SK-MEL-5 (cell line): ENCODE data around the gene CYBC1. TPM values are rescaled to one million over a fixed set of nuclear protein-coding genes. Genes with fewer than 3 reads are reported as not detected.
A peak's percentile ranks its signal among the peaks of the same experiment; 100 is the strongest.
"Not testable (repeated sequence)": the region's sequence is repeated elsewhere in the genome, so short reads cannot be mapped to it uniquely, and the experiment has no call there.

Experiments used
- DNase-seq: peaks from one replicate; pipeline ENCODE4 v3.0.0-alpha.2; 2016; ENCODE audit warnings: low read depth, low spot score
- in situ Hi-C: cut with HindIII; loops from 2 replicates; pipeline ENCODE4 v1.10.0; 2016; ENCODE audit warnings: low sequenced_read_pairs, high pct_unique_total_duplicates, low pct_unique_long_range_greater_than_20kb
- total RNA-seq: library from RNA; depleted of rRNA; stranded (reverse); fragments of >200 nt; shearing (Covaris generic); gene quantifications from 2 replicates; pipeline ENCODE4 v1.2.3, GENCODE V29; 2014

The CYBC1 gene
- total RNA-seq, 1 experiment from 2014 or later, result 27.3 TPM

DNA sequence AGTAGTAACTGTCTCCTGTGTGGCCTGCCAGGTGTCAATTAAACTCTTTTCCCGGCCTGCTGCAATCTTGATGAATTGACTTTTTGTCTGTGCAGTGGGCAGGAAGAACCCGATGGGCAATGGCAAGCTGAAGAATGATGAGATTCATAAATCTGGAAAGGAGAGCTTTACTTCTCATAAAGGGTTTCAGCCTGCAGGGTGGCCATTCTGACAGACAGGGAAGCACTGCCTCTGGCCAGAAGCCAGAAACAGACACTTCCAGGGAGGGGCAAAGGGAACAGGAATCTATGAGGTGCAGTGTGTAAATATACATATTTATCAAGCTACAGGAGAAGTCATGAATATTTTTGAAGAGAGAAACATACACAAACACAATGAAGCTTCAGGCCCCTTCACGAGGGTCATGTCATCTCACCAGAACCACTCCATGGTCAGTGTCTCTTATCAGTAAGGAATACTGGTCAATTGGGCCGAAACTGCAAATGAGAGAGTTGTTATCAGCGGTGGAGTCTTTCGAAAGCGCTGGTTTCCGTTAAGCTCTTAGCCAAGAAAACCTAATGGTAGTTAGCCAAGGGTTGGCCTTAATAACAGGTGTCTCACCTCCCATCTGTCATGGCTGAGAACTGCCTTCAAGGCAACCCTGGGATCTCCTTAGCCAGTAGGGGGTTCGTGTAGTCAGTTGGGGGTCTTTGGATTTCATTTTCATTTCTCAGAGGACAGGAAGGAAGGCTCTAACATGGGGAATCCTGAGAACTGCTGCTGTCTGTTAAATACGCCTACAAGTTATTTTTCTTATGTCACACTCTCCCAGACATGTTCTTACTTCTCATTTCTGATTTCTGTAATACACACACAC is 6.7 kb upstream of the CYBC1 start:
- peak; percentile 48 for DNase-seq
- in situ Hi-C loops, result no loop called here

DNA sequence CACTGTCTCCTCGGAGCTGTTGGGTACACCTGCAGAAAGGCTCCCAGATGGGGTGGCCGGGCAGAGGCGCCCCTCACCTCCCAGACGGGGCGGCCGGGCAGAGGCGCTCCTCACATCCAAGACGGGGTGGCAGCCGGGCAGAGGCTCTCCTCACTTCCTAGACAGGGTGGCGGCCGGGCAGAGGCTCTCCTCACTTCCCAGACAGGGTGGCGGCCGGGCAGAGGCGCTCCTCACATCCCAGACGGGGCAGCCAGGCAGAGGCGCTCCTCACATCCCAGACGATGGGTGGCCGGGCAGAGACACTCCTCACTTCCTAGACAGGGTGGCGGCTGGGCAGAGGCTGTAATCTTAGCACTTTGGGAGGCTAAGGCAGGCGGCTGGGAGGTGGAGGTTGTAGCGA is 3.2 kb upstream of the CYBC1 start:
- DNase-seq, in situ Hi-C loops: not testable (repeated sequence)

DNA sequence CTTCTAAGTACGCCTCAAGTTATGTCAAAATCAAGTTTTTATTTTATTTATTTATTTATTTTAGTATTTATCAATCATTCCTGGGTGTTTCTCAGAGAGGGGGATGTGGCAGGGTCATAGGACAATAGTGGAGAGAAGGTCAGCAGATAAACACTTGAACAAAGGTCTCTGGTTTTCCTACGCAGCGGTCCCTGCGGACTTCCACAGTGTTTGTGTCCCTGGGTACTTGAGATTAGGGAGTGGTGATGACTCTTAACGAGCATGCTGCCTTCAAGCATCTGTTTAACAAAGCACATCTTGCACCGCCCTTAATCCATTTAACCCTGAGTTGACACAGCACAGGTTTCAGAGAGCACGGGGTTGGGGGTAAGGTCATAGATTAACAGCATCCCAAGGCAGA is 2.6 kb upstream of the CYBC1 start:
- DNase-seq, in situ Hi-C loops: not testable (repeated sequence)

DNA sequence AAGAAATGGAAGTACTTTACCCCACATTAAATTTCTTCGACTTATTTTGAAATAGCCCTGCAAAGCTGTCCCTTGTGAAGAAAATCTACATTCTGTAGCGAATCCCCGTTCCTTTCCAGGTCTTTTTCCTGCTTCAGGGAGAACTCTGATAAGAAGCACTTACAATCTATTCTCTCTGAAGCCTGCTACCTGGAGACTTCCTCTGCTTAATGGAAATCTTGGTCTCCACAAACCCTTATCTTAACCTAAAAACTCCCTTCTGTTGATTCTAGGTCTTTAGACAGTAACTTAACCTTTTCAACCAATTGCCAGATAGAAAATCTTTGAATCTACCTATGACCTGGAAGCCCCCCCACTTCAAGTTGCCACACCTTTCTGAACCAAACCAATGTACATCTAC is 1.6 kb upstream of the CYBC1 start:
- in situ Hi-C loops, result no loop called here
- no peak for DNase-seq

DNA sequence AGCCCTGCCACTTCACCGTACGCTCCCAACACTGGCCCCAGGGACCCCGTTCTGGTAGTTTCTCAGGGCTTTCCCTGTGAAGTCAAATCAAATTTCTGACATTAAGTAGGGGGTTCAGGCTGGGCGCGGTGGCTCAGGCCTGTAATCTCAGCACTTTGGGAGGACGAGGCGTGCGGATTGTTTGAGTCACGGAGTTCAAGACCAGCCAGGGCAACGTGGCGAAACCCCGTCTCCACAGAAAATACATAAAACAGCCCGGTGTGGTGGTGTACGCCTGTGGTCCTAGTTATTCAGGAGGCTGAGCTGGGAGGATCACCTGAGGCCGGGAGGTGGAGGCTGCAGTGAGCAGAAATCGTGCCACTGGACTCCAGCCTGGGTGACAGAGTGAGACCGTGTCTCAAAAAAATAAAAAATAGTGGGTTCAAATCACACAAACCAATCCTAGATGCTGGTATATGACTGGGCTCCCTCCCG is 632 bp downstream of the CYBC1 start:
- no peak for DNase-seq
- in situ Hi-C loops, result no loop called here

DNA sequence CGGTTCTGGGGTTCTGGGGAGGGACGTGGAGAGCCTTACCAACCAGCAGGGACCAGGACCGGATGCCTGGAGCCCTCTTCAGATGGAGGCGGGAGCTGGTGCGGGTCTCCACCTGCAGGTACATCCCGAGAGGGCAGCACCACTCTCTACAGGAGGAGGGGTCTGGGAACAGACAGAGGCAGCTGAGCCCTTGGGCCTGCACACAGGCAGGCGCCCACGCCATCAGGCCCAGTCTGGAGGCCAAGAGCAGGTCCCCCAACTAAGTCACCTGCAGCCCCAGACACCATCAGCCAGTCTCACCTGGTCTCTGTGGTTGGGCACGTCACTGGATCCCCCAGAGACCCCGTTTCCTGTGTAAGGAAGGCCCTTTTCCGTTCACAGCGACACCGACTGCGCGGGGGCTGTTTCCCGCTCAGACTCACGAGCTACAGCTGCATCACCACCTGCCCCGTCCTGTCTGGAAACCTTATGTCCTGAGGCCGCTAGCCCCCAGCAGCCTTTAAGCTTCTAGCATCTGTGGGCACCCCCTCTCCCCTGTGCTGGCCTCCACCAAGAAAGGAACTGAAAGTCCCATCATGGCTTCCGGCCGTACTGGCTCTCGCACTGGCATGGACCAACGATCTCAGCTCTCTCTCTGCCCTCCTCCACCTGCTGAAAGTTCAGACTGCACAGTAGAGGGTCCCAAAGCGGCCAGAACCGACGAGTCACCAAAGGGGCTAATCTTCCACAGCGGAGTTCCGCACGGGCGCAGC is 1.2 kb downstream of the CYBC1 start:
- no peak for DNase-seq
- in situ Hi-C loops, result no loop called here

DNA sequence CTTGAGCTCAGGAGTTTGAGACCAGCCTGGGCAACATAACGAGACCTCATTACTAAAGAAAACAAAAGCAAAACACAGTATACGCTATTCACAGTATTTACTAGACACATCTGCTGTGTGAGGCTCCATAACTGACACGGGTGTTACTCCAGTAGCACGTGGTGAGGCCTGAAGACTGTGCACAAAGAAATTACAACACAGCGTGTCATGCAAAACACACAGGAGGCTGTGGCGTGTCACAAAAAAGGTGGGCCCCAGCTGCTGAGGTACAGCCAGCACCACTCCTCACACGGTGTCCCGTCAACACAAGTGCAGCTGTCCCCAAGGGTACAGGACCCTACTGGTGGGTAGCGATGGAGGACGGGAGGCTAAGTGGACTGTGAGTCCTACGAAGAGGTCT is 2.7 kb downstream of the CYBC1 start:
- in situ Hi-C loops, result no loop called here
- DNase-seq, result no peak

DNA sequence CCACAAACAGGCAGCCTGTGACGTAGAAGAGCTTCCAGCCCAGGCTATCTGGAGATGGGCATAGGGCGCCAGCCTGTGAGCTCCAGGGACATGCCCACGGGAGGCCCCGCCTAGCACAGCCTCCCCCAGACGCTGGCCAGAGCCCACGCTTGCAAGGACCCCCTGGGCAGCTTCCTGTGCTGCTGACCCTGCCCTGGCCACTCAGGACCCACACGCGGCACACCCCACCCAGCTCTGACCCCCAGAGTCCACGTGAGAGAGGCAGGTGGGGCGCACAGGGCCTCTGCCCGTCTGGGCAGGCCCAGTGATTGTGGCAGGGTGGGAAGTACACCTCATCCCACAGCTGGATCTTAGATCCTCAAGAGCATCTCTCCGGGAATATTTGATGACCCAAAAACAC is 3.9 kb downstream of the CYBC1 start:
- in situ Hi-C loops, result no loop called here
- DNase-seq, result no peak

DNA sequence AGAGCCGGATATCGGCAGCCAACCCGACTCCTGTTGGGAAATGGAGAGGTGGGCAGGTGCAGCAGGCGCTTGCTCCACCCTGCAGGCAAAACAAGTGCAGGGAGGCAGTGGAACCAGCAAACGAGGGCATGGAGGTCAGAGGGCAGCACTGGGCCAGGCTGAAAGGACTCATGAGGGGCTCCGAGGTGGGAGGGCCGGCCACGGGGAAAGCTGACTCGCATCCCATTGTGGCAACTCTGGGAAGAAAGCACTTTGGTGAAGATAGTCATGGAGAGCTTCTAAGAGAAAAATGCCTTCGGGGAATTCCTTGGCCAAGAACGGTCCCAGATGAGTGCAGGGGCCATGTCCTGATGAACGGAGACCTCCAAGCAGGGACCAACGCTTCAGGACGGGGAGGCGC is 4.4 kb downstream of the CYBC1 start:
- DNase-seq, result no peak
- in situ Hi-C loops, result no loop called here

DNA sequence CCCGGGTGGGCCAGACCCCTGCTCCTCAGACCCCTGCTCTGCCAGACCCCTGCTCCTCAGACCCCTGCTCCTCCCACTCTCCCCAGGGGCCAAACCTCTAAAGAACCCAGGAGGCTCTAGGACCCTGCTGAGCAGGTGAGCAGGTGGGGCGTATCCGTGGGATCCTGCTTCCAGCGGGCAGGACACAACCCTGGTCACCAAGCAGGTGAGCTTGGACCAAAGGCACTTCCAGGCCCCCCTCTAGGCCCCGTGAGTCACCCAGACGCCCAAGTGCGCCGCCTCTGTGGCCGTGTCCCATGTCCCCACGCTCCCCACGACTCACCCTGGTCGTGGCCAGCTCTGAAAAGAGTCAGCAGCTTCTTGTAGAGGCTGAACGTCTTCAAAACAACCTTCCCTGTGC is 5.0 kb downstream of the CYBC1 start:
- DNase-seq, result no peak
- in situ Hi-C loops, result no loop called here

DNA sequence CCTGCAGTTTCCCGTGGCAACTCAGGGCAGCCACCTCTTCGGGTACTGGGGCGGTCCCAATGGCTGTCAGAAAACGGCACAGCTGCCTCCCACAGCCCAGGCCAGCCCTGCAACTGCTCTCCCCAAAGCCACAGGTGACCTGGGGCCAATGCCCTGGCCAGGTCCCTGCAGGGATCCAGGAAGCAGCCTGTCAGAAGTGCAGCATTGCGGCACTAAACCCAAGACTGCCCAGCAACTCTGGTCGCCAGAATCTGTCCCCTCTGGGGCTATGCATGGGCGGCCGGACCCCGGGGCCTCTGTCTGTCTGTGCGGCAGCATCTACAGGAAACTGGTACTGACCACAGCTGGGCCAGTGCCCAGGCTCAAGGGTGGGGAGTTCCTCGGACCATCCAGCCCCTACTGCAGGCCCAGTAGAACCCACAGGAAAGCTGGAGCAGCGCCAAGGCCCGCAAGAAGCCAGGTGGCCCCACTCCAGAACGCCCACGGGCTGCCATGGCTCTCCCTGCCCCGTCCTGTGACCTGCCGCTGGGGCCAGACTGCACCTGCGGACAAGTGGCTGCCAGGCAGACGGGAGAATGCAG is 5.5 kb downstream of the CYBC1 start:
- DNase-seq, result no peak
- in situ Hi-C loops, result no loop called here

DNA sequence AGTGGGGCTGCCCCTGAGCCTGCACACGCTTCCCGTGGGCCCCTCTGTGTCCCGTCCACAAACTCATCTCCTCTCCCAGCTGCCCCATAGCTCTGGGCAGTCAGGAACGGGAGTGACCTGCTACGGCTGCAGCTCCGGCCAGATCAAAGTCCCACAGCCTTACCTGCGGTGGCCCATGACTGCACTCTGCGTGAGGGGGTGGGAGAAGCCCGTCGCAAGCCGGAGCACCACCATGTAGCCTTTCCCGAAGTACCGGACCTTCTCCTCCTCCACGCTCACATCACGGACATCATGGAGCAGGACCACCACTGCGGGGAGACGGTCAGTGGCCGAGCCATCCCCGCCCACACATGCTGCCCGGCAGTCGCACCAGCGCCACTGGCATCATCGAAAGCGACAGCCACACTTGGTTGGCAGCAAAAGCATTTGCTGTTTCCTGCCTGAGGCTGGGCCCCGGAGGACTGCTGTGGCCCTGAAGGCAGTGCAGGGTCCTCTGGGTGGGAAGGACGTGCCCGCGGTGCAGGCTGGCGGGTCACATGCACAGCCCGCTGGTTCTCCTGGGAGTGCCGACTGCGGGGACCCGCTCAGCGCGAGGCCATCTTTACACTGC is 6.2 kb downstream of the CYBC1 start:
- in situ Hi-C loops, result no loop called here
- DNase-seq, result no peak

DNA sequence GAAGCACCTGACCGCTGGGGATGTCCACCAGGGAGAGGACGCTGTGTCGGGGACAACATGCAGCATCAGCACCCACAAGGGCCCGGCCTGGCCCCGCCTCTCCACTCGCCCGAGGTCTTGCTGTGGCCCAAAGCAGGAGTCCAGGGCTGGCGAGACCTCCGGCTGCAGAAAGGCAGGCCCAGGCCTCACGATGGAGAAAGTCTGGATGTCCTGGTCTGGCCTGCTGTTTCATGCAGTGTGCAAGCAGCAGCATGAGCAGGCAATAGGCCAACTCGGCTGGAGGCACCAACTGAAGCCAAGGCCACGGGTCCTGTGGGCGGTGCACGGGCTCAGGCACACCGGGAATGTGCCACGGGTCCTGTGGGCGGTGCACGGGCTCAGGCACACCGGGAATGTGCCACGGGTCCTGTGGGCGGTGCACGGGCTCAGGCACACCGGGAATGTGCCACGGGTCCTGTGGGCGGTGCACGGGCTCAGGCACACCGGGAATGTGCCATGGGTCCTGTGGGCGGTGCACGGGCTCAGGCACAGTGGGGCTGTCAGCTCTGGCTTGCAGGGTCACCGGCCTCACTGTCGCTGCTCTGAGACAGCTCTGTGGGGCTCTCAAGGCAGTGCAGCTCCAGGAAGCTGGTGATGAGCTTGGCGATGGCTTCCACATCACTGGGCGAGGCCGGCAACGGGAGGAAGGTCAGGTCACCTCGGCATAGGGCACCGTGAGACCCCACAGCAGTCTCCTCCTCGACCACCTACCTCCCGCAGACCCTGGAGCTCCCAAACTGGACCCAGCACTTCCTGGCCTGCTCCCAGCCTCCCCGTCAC is 6.9 kb downstream of the CYBC1 start:
- in situ Hi-C loops, result no loop called here

DNA sequence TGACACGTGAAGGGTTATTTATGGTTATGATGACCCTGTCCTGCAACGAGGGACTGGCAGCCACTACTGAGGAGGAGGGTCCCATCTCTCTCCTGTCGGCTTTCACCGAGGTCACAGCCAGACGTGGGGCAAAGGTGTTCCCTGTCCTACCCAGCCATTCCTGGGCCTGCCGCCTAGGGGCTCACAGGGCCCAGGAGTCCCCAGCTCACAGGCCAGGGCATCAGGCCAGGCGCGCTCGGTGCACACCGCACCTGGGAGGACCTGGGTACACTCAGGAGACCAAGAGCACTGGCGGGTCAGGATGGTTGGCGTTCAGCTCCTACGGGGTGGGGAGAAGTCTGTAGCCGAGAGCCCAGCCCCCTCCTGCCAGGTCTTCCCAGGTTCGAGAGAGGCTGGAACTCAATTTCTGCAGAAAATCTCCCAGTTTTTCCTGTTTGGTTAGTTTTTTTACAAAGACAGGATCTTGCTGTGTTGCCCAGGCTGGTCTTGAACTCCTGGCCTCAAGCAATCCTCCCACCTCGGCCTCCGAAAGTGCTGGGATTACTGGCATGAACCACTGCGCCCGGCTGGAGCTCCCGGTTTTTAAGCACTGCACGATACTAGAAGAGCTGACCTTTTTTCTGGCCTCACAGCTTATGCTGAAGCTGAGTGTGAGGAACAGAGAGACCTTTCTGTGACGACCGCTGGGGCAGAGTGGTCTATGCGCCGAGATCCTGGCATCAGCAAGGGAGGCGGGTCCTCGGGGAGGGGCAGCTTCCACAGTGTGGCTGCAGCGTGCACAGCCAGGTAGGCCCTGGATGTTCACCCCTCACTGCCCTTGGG is 7.7 kb downstream of the CYBC1 start:
- in situ Hi-C loops, result no loop called here

More for the DNA sequence above, 6.9 kb downstream of the CYBC1 start:
- DNase-seq, result no peak

DNA sequence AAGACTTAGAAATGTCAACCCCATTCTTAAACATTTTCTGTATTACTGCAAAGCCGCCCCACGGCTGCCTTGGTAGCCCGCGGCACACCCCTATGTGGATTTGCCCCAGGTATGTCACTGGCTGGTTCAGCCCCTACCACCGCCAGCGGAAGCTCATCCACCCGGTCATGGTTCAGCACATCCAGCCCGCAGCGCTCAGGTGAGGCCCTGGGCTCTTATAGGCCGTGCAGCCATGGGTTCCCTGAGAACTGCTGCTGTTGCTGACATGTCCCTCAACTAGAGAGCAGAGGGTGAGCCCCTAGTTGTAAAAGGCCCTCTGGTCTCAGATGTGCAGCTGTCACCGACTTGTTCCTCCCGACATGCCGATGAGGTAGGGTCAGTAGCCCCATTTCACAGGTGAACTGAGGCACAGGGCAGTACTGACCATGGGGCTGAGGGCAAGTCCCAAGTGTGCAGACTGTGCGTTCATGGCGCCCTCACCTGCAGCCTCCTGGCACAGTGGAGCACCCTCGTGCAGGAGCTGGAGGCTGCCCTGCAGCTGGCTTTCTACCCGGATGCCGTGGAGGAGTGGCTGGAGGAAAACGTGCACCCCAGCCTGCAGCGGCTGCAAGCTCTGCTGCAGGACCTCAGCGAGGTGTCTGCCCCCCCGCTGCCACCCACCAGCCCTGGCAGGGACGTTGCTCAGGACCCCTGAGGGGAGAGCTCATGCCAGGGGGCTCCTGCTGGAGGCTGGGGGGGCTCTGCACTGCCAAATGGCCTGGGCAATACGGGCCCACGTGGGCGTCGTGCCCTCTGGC is 8.7 kb downstream of the CYBC1 start:
- DNase-seq, result no peak
- in situ Hi-C loops, result no loop called here

More for the DNA sequence above, 7.7 kb downstream of the CYBC1 start:
- DNase-seq, result no peak
